GM12892 (cell line): Measurements from ENCODE around the gene SDHB.

ENCODE experiments used
- POLR2A ChIP-seq: IDR thresholded peaks from 2 replicates; pipeline ENCODE4 v1.6.1; 2011; ENCODE audit warnings: low read depth, low read length, control low read depth
- POLR2AphosphoS5 ChIP-seq: IDR thresholded peaks from 2 replicates; pipeline ENCODE4 v1.6.1; 2011; ENCODE audit warnings: low read depth, low read length, control low read depth
- TAF1 ChIP-seq: IDR thresholded peaks from 2 replicates; pipeline ENCODE4 v1.6.1; 2011; ENCODE audit warnings: low read depth, mild to moderate bottlenecking, control low read depth, low read length, borderline replicate concordance

GRCh38 chr1:17094664-17095063, 40.8 kb upstream of the SDHB start:
- TF ChIP-seq TAF1 (no peak), POLR2AphosphoS5 (no peak), POLR2A (no peak)
